ENCODE measurements around the gene TLR9.
A peak's percentile ranks its signal among the peaks of the same experiment; 100 is the strongest.
"Not testable (repeated sequence)": the region's sequence is repeated elsewhere in the genome, so short reads cannot be mapped to it uniquely, and the experiment has no call there.

TLR9 gene, protein sequence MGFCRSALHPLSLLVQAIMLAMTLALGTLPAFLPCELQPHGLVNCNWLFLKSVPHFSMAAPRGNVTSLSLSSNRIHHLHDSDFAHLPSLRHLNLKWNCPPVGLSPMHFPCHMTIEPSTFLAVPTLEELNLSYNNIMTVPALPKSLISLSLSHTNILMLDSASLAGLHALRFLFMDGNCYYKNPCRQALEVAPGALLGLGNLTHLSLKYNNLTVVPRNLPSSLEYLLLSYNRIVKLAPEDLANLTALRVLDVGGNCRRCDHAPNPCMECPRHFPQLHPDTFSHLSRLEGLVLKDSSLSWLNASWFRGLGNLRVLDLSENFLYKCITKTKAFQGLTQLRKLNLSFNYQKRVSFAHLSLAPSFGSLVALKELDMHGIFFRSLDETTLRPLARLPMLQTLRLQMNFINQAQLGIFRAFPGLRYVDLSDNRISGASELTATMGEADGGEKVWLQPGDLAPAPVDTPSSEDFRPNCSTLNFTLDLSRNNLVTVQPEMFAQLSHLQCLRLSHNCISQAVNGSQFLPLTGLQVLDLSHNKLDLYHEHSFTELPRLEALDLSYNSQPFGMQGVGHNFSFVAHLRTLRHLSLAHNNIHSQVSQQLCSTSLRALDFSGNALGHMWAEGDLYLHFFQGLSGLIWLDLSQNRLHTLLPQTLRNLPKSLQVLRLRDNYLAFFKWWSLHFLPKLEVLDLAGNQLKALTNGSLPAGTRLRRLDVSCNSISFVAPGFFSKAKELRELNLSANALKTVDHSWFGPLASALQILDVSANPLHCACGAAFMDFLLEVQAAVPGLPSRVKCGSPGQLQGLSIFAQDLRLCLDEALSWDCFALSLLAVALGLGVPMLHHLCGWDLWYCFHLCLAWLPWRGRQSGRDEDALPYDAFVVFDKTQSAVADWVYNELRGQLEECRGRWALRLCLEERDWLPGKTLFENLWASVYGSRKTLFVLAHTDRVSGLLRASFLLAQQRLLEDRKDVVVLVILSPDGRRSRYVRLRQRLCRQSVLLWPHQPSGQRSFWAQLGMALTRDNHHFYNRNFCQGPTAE

GRCh38 chr3:52225452-52226228 lies at the start of gene TLR9:
TLR9 (minus strand) TSS chr3:52225645; CDS start chr3:52225529, 116 bp downstream.
- DNase-seq: no peak

DNA sequence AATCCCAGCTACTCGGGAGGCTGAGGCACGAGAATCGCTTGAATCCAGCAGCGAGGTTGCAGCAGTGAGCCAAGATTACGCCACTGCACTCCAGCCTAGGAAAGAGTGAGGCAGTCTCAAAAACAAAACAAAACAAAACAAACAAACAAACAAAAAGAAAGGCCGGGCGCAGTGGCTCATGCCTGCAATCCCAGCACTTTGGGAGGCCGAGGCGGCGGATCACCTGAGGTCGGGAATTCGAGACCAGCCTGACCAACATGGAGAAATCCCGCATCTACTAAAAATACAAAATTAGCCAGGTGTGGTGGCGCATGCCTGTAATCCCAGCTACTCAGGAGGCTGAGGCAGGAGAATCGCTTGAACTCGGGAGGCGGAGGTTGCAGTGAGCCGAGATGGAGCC lies 49.3 kb upstream of the TLR9 start:
- not testable (repeated sequence) for DNase-seq

GRCh38 chr3:52272831-52273230 lies 47.4 kb upstream of the TLR9 start:
- DNase-seq: no peak

GRCh38 chr3:52272172-52272571 lies 46.7 kb upstream of the TLR9 start:
- DNase-seq: not testable (repeated sequence)

GRCh38 chr3:52270252-52270754 lies 44.9 kb upstream of the TLR9 start:
- DNase-seq: no peak

DNA sequence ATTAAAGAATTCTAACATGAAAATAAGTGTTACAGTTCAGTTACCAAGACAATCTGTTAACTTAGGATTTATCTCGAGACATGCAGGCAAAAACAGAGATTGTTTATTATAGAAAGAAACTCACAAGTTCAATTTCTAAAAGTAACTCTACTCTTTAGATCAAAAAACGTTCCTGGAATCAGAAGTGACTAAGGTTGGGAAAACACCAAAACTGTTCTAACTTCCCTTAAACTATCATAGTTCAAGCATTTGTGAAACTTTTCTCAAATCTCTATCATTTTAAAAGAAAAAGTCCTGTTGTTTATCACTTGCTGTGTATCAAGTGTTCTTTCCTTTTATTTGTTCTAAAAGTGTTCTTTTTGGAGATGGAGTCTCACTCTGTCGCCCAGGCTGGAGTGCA lies 44.3 kb upstream of the TLR9 start:
- no peak for DNase-seq

DNA sequence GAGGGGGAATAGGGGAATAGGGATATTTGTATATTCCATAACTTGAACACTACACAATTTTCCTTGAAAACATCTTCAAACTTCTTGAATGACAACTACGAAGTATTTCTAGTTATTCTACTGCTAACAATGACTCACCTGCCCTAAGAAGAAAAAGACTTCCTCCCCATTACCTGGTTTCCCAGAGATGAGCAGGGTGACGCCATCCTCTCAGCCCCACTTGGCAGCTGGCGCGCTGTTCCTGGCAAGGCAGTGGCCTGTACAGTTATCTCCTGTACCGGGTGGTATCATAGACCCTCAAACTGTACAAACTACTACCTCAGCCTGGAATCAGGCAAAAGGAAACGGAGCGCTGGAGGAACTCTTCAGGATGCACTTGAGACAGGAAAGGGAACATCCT lies 42.6 kb upstream of the TLR9 start:
- peak; percentile 47 for DNase-seq

GRCh38 chr3:52265387-52265786 lies 39.9 kb upstream of the TLR9 start:
- no peak for DNase-seq

- DNase-seq: no peak
Measured at GRCh38 chr3:52262447-52262846, 37.0 kb upstream of the TLR9 start.

DNA sequence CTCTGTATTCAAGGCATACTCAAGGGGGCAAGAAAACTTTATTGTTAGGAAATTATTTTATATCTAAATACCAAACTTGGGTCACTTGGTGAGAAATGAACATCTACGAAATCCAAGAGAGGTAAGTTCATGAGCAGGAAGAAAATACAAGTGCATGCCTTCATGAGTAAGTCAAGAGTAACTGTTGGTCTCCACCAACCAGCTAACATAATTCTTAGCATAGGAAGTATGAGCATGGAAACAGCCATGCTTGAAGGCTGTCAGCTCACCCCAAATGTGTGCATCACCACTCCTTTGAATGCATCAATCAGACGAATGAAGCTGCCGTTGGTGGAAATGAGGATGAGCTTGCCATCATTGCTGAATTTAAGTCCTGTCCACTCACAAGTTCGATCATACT lies 34.0 kb upstream of the TLR9 start:
- DNase-seq: no peak

GRCh38 chr3:52259035-52259434 lies 33.6 kb upstream of the TLR9 start:
- no peak for DNase-seq

- no peak for DNase-seq
Measured at GRCh38 chr3:52257911-52258310, 32.5 kb upstream of the TLR9 start.

GRCh38 chr3:52256622-52257021 lies 31.2 kb upstream of the TLR9 start:
- DNase-seq: no peak

DNA sequence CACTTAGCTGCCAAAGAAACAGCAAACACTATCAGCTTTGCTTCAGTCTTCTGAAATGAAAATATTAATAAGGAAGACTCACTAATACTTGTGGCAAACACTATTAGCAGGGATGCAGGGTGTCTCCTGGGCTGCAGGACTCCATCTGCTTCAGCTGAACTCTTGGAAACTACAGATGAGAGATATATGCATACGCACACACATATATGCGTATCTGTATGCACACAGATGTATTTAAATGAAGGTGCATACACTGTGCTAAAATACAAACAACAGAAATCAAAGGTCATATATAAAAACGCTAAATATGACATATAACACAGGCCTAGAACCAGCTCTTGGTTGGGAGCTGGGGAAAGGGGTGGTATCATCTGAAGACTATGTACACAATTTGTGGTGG lies 30.7 kb upstream of the TLR9 start:
- DNase-seq: no peak

- DNase-seq: no peak
Measured at GRCh38 chr3:52254608-52255007, 29.2 kb upstream of the TLR9 start.

DNA sequence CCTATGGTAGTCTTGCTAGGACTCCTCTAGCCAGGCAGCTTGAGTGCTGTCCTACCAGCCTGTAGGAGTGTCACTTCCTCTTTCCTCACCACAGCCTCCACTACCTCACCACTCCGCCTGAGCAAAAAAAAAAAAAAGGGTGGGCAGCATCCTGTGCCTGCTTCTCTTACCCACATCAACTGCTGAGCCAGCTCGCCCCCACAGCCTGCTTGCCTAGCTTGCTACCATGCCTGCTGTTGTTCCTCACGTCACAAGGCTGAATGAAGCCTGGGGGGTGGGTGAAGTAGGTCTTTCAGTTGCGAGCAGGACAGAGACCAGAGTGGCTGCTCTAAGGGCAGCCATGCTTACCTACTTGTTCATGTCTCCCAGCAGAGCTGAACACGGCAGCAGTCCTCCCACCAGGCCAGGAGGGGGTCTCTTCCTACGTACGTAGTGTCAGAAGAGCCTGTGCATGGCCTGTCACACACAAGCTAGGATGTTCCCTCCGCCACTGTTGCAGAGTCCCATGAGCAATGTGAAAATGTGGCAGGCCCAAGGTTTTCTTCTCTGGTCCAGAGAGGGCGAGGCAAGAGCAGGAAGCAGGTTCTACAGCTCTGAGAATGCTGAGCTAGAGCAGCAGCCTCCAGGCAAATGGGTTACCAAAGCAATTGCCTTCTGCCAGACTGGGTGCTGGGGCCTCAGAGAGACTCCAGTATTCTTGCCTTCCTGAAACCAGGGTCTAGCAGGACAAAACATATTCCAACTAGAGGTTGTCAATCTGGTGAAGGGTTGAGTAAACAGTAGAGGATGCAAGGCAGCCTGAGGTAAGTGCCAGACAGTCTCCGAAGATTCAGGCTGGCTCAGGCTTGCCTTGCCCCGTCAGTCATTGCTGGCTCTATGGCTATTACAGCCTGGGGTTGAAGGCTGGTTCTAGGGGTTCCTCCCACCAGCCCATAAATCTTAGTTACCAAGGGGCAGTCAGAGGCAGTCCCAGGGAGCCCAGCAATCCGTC lies 28.2 kb upstream of the TLR9 start:
- peak; percentile 78 for DNase-seq

DNA sequence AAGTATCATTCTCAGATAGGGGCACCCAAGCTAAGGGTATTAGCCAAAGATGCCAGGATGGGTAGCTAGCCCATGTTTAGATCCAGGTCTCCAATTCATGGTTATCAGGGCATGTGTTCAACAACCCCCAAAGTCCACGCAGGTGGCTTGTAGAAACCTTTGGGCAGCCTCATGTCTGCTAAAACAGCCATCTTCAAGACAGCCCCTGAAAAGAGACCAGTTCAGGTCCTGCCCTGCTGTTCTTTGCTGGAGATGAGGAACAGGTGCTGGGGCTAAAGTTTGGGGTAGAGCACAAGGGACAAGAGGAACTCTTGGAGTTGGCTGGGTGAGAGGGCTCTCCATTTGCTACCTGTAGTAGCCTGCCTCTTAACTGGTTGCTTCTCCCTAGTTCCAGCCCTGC lies 24.7 kb upstream of the TLR9 start:
- no peak for DNase-seq

DNA sequence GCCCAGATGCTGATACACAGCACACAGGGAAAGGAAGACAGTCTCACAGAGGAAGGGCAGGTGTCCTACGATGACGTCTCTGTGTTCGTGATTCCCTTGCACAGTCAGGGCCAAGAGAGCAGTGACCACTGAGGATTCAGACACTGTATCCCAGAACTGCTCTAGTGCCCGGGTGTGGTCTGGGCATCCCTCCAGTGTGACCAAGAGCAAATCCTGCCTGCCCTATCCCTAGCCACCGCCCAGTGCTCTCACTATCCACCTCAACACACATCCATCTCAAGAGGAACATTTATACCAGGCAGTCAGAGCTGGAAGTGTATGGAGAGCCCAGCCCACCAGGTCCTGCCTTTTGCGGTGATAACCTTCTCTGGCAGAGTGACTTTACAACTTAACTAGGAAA lies 24.2 kb upstream of the TLR9 start:
- no peak for DNase-seq

- DNase-seq: no peak
Measured at GRCh38 chr3:52248816-52249547, 23.5 kb upstream of the TLR9 start.

DNA sequence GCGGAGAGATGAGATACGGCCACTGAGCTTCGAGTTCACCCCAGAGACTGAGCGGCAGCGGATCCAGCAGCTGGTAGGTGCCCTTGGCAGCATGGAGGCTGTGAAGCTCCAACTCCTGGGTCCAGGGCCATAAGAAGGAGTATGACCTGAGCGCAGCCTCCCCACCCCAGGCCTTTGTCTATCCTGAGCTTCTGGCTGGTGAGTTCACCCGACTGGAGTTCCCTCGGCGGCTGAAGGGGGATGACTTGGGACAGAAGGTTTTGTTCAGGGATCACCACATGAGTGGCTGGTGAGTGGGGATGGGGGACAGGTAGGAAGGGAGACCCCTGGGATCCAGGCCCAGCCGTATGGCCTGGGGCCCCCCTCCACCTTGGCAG lies 22.7 kb upstream of the TLR9 start:
- DNase-seq: no peak

Data from activated T-cell treated with anti-CD3 and anti-CD28 coated beads for 4 hours (primary cell).